GM23338 (cell line): ENCODE measurements around the gene HS1BP3. TPM values are rescaled to one million over a fixed set of nuclear protein-coding genes. Genes with fewer than 3 reads are reported as not detected.

Source experiments
- ATAC-seq: fragments of 200-7000 bp; cut with Tn5 transposase; 3 replicates; pipeline ENCODE4 v1.9.1; 2020
- DNase-seq: peaks from one replicate; pipeline ENCODE4 v3.0.0-alpha.2; 2015; ENCODE audit warnings: low spot score
- H2AFZ ChIP-seq: fragments of 200-600 bp; sonication (generic); 2 replicates; pipeline ENCODE4 v1.8.0; 2016; ENCODE audit warnings: antibody characterized with exemption, mild to moderate bottlenecking, moderate library complexity
- H3F3A ChIP-seq: fragments of 200-600 bp; sonication (generic); replicated peaks from 2 replicates; pipeline ENCODE4 v1.8.0; 2017; ENCODE audit warnings: antibody characterized with exemption, mixed run types, low read depth
- H3K27ac ChIP-seq: fragments of 200-600 bp; sonication (generic); 2 replicates; pipeline ENCODE4 v1.6.1; 2016; ENCODE audit warnings: low read depth
- H3K27me3 ChIP-seq: fragments of 200-600 bp; sonication (generic); 2 replicates; pipeline ENCODE4 v1.8.0; 2016; ENCODE audit warnings: mild to moderate bottlenecking, mixed run types, moderate library complexity; ENCODE audit not compliant: insufficient read depth
- H3K36me3 ChIP-seq: fragments of 200-600 bp; sonication (generic); 2 replicates; pipeline ENCODE4 v1.8.0; 2016; ENCODE audit warnings: mild to moderate bottlenecking; ENCODE audit not compliant: insufficient read depth
- H3K4me1 ChIP-seq: fragments of 200-600 bp; sonication (generic); 2 replicates; pipeline ENCODE4 v1.8.0; 2016; ENCODE audit warnings: mild to moderate bottlenecking, moderate library complexity; ENCODE audit not compliant: insufficient read depth
- H3K4me2 ChIP-seq: fragments of 200-600 bp; sonication (generic); 2 replicates; pipeline ENCODE4 v1.7.1; 2017; ENCODE audit warnings: mixed run types
- H3K4me3 ChIP-seq: fragments of 200-600 bp; sonication (generic); 2 replicates; pipeline ENCODE4 v1.6.1; 2016; ENCODE audit warnings: mixed run types
- H3K79me2 ChIP-seq: fragments of 200-600 bp; sonication (generic); replicated peaks from 2 replicates; pipeline ENCODE4 v1.8.0; 2017; ENCODE audit warnings: mild to moderate bottlenecking; ENCODE audit not compliant: insufficient read depth
- H3K9me2 ChIP-seq: fragments of 200-600 bp; sonication (generic); 2 replicates; pipeline ENCODE4 v1.8.0; 2017; ENCODE audit not compliant: insufficient read depth
- H4K20me1 ChIP-seq: fragments of 200-600 bp; sonication (generic); replicated peaks from 2 replicates; pipeline ENCODE4 v1.8.0; 2017; ENCODE audit warnings: mild to moderate bottlenecking; ENCODE audit not compliant: insufficient read depth
- H3K27ac Mint-ChIP-seq: 2 replicates; pipeline ENCODE4 v1.8.0; 2020; ENCODE audit warnings: inconsistent platforms, mild to moderate bottlenecking, moderate library complexity, mixed read lengths
- H3K27me3 Mint-ChIP-seq: 3 replicates; pipeline ENCODE4 v1.8.0; 2022; ENCODE audit warnings: low read depth, mild to moderate bottlenecking, moderate library complexity, mixed read lengths, inconsistent platforms; ENCODE audit not compliant: insufficient read depth, poor library complexity
- H3K36me3 Mint-ChIP-seq: 3 replicates; pipeline ENCODE4 v1.8.0; 2021; ENCODE audit warnings: low read depth, mild to moderate bottlenecking, inconsistent platforms, moderate library complexity, mixed read lengths
- H3K4me1 Mint-ChIP-seq: 3 replicates; pipeline ENCODE4 v1.8.0; 2020; ENCODE audit warnings: mild to moderate bottlenecking, inconsistent platforms, mixed read lengths
- H3K4me3 Mint-ChIP-seq: 3 replicates; pipeline ENCODE4 v1.8.0; 2021; ENCODE audit warnings: moderate library complexity, mild to moderate bottlenecking, inconsistent platforms, mixed read lengths
- H3K9me3 Mint-ChIP-seq: 3 replicates; pipeline ENCODE4 v1.8.0; 2020; ENCODE audit warnings: moderate library complexity, mild to moderate bottlenecking, inconsistent platforms, mixed read lengths
- CREB1 ChIP-seq: fragments of 250-450 bp; sonication (Bioruptor Pico); IDR thresholded peaks from 2 replicates; pipeline ENCODE4 v1.5.0; 2020; ENCODE audit warnings: low read depth, mild to moderate bottlenecking, moderate library complexity
- ETS1 ChIP-seq: IDR thresholded peaks from 2 replicates; pipeline ENCODE4 v1.6.1; 2016; ENCODE audit warnings: antibody characterized with exemption
- EZH2 ChIP-seq: fragments of 200-600 bp; sonication (generic); IDR thresholded peaks from one replicate; pipeline ENCODE4 v1.8.0; 2017; ENCODE audit warnings: antibody characterized with exemption, mild to moderate bottlenecking, low read depth; ENCODE audit not compliant: unreplicated experiment
- EZH2phosphoT487 ChIP-seq: fragments of 200-600 bp; sonication (generic); IDR thresholded peaks from one replicate; pipeline ENCODE4 v1.8.1; 2018; ENCODE audit warnings: antibody characterized with exemption; ENCODE audit not compliant: unreplicated experiment
- JUNB ChIP-seq: IDR thresholded peaks from one replicate; pipeline ENCODE4 v1.6.1; 2016; ENCODE audit warnings: antibody characterized with exemption; ENCODE audit not compliant: unreplicated experiment
- NANOG ChIP-seq: IDR thresholded peaks from 2 replicates; pipeline ENCODE4 v1.6.1; 2016; ENCODE audit warnings: antibody characterized with exemption, borderline replicate concordance
- POLR2AphosphoS5 ChIP-seq: IDR thresholded peaks from 2 replicates; pipeline ENCODE4 v1.6.1; 2016; ENCODE audit warnings: antibody characterized with exemption, low read depth
- polyA plus RNA-seq: library from polyadenylated mRNA; unstranded; fragments of >200 nt; fragmentation: Nextera tagmentation; extraction: Ambion mirVana; gene quantifications from 2 replicates; pipeline ENCODE4 v1.2.1, GENCODE V29; 2016
- total RNA-seq: library from RNA; depleted of rRNA; stranded (reverse); fragments of >200 nt; shearing (Covaris generic); gene quantifications from 2 replicates; pipeline ENCODE4 v1.2.3, GENCODE V29; 2014
- TF ChIP-seq, protein P1 (sequence below): fragments of 250-450 bp; sonication (Bioruptor Pico); IDR thresholded peaks from 2 replicates; pipeline ENCODE4 v1.5.0; 2020; ENCODE audit warnings: mild to moderate bottlenecking, moderate library complexity
- TF ChIP-seq, protein P2 (sequence below): IDR thresholded peaks from one replicate; pipeline ENCODE4 v1.6.1; 2018; ENCODE audit warnings: antibody characterized with exemption; ENCODE audit not compliant: unreplicated experiment

HS1BP3 gene
- total and polyA plus RNA-seq, 2 experiments from 2014 or later, result 7.2 to 15.0 TPM

DNA sequence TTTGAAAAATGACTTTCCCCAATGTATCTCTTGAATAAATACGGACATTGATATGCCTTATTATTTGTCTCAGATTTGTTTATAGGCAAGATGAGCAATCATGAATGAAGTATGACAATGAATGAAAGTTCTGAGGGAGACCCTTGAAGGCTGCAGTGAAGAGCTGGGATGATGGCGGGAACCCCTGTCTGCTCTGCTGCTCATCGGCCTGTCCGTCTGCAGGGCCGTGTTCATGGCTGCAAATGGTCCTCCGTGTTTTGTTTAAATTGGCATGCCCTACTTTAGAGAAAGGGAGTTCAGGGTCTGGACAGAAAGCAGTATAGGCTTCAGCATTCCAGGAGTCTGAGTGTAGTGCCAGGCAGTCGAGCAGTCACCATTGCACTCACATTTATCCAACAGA, 1.2 kb upstream of the HS1BP3 start:
- H3K9me3 Mint-ChIP-seq, result no peaks in the 10 kb centered on the region; the same call in 2 of the 3 replicates

GRCh38 chr2:20651731-20652099, 817 bp upstream of the HS1BP3 start:
- DNase-seq (no peak), ATAC-seq (no peak)
- H3K4me3 ChIP-seq, result peak overlapping the region; percentile 81
- H3K36me3 ChIP-seq, result no peaks in the 10 kb centered on the region
- no peaks in the 10 kb centered on the region; the same call in 2 of the 3 replicates for H3K36me3 Mint-ChIP-seq
- H3K4me1 ChIP-seq, result peaks cover 18% of the 10 kb centered on the region
- no peaks in the 10 kb centered on the region; the same call in 2 of the 3 replicates for H3K9me3 Mint-ChIP-seq
- H3K9me2 ChIP-seq, result no peaks in the 10 kb centered on the region
- H3K27ac ChIP-seq, result no peak overlapping the region
- H3K4me1 Mint-ChIP-seq, result peaks cover 29% of the 10 kb centered on the region
- H3K27me3 ChIP-seq, result peaks cover 10% of the 10 kb centered on the region; the same call in 1 of the 2 replicates
- peak overlapping the region; percentile 100 for H2AFZ ChIP-seq
- peaks cover 9% of the 10 kb centered on the region for H3K27me3 Mint-ChIP-seq
- no peaks in the 10 kb centered on the region for H4K20me1 ChIP-seq
- H3K79me2 ChIP-seq, result no peaks in the 10 kb centered on the region
- no peak overlapping the region for H3K27ac Mint-ChIP-seq
- peak overlapping the region; percentile 83 for H3K4me3 Mint-ChIP-seq
- H3F3A ChIP-seq, result no peaks in the 10 kb centered on the region
- H3K4me2 ChIP-seq, result peak overlapping the region; percentile 94
- TF ChIP-seq, protein P1, sequence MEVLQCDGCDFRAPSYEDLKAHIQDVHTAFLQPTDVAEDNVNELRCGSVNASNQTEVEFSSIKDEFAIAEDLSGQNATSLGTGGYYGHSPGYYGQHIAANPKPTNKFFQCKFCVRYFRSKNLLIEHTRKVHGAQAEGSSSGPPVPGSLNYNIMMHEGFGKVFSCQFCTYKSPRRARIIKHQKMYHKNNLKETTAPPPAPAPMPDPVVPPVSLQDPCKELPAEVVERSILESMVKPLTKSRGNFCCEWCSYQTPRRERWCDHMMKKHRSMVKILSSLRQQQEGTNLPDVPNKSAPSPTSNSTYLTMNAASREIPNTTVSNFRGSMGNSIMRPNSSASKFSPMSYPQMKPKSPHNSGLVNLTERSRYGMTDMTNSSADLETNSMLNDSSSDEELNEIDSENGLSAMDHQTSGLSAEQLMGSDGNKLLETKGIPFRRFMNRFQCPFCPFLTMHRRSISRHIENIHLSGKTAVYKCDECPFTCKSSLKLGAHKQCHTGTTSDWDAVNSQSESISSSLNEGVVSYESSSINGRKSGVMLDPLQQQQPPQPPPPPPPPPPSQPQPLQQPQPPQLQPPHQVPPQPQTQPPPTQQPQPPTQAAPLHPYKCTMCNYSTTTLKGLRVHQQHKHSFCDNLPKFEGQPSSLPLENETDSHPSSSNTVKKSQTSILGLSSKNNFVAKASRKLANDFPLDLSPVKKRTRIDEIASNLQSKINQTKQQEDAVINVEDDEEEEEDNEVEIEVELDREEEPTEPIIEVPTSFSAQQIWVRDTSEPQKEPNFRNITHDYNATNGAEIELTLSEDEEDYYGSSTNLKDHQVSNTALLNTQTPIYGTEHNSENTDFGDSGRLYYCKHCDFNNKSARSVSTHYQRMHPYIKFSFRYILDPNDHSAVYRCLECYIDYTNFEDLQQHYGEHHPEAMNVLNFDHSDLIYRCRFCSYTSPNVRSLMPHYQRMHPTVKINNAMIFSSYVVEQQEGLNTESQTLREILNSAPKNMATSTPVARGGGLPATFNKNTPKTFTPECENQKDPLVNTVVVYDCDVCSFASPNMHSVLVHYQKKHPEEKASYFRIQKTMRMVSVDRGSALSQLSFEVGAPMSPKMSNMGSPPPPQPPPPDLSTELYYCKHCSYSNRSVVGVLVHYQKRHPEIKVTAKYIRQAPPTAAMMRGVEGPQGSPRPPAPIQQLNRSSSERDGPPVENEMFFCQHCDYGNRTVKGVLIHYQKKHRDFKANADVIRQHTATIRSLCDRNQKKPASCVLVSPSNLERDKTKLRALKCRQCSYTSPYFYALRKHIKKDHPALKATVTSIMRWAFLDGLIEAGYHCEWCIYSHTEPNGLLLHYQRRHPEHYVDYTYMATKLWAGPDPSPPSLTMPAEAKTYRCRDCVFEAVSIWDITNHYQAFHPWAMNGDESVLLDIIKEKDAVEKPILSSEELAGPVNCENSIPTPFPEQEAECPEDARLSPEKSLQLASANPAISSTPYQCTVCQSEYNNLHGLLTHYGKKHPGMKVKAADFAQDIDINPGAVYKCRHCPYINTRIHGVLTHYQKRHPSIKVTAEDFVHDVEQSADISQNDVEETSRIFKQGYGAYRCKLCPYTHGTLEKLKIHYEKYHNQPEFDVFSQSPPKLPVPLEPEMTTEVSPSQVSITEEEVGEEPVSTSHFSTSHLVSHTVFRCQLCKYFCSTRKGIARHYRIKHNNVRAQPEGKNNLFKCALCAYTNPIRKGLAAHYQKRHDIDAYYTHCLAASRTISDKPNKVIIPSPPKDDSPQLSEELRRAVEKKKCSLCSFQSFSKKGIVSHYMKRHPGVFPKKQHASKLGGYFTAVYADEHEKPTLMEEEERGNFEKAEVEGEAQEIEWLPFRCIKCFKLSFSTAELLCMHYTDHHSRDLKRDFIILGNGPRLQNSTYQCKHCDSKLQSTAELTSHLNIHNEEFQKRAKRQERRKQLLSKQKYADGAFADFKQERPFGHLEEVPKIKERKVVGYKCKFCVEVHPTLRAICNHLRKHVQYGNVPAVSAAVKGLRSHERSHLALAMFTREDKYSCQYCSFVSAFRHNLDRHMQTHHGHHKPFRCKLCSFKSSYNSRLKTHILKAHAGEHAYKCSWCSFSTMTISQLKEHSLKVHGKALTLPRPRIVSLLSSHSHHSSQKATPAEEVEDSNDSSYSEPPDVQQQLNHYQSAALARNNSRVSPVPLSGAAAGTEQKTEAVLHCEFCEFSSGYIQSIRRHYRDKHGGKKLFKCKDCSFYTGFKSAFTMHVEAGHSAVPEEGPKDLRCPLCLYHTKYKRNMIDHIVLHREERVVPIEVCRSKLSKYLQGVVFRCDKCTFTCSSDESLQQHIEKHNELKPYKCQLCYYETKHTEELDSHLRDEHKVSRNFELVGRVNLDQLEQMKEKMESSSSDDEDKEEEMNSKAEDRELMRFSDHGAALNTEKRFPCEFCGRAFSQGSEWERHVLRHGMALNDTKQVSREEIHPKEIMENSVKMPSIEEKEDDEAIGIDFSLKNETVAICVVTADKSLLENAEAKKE, result no peak
- TF ChIP-seq ETS1, result no peak
- TF ChIP-seq JUNB, result no peak
- no peak for TF ChIP-seq POLR2AphosphoS5

More for the DNA sequence above, 1.2 kb upstream of the HS1BP3 start:
- H3K9me2 ChIP-seq, result no peaks in the 10 kb centered on the region
- H3K27ac ChIP-seq, result no peak overlapping the region
- peaks cover 21% of the 10 kb centered on the region for H3K4me1 ChIP-seq
- no peaks in the 10 kb centered on the region for H3F3A ChIP-seq
- peaks cover 9% of the 10 kb centered on the region for H3K27me3 Mint-ChIP-seq
- no peak overlapping the region for H3K4me3 ChIP-seq
- H3K27me3 ChIP-seq, result peaks cover 10% of the 10 kb centered on the region; the same call in 1 of the 2 replicates
- no peaks in the 10 kb centered on the region; the same call in 2 of the 3 replicates for H3K36me3 Mint-ChIP-seq
- no peaks in the 10 kb centered on the region for H4K20me1 ChIP-seq
- TF ChIP-seq POLR2AphosphoS5, result no peak
- TF ChIP-seq CREB1, result no peak
- no peak for TF ChIP-seq NANOG
- TF ChIP-seq, protein P2, sequence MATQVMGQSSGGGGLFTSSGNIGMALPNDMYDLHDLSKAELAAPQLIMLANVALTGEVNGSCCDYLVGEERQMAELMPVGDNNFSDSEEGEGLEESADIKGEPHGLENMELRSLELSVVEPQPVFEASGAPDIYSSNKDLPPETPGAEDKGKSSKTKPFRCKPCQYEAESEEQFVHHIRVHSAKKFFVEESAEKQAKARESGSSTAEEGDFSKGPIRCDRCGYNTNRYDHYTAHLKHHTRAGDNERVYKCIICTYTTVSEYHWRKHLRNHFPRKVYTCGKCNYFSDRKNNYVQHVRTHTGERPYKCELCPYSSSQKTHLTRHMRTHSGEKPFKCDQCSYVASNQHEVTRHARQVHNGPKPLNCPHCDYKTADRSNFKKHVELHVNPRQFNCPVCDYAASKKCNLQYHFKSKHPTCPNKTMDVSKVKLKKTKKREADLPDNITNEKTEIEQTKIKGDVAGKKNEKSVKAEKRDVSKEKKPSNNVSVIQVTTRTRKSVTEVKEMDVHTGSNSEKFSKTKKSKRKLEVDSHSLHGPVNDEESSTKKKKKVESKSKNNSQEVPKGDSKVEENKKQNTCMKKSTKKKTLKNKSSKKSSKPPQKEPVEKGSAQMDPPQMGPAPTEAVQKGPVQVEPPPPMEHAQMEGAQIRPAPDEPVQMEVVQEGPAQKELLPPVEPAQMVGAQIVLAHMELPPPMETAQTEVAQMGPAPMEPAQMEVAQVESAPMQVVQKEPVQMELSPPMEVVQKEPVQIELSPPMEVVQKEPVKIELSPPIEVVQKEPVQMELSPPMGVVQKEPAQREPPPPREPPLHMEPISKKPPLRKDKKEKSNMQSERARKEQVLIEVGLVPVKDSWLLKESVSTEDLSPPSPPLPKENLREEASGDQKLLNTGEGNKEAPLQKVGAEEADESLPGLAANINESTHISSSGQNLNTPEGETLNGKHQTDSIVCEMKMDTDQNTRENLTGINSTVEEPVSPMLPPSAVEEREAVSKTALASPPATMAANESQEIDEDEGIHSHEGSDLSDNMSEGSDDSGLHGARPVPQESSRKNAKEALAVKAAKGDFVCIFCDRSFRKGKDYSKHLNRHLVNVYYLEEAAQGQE, result no peak
- no peak for TF ChIP-seq EZH2phosphoT487
- no peak for TF ChIP-seq EZH2
- H3K79me2 ChIP-seq, result no peaks in the 10 kb centered on the region
- H3K4me3 Mint-ChIP-seq, result peak overlapping the region; percentile 83
- H3K36me3 ChIP-seq, result no peaks in the 10 kb centered on the region
- DNase-seq (no peak), ATAC-seq (no peak)
- H3K4me2 ChIP-seq, result no peak overlapping the region
- H3K4me1 Mint-ChIP-seq, result peaks cover 30% of the 10 kb centered on the region
- H2AFZ ChIP-seq, result peak overlapping the region; percentile 100; the same call in 1 of the 2 replicates
- no peak overlapping the region for H3K27ac Mint-ChIP-seq
